ENCODE results near the gene CDK11A.

GRCh38 chr1:1680912-1681273 lies 43.3 kb downstream of the CDK11A start:
- TF ChIP-seq POLR2A (IDR thresholded peaks at IDR 0.05), result no peak
- TF ChIP-seq, protein P1, sequence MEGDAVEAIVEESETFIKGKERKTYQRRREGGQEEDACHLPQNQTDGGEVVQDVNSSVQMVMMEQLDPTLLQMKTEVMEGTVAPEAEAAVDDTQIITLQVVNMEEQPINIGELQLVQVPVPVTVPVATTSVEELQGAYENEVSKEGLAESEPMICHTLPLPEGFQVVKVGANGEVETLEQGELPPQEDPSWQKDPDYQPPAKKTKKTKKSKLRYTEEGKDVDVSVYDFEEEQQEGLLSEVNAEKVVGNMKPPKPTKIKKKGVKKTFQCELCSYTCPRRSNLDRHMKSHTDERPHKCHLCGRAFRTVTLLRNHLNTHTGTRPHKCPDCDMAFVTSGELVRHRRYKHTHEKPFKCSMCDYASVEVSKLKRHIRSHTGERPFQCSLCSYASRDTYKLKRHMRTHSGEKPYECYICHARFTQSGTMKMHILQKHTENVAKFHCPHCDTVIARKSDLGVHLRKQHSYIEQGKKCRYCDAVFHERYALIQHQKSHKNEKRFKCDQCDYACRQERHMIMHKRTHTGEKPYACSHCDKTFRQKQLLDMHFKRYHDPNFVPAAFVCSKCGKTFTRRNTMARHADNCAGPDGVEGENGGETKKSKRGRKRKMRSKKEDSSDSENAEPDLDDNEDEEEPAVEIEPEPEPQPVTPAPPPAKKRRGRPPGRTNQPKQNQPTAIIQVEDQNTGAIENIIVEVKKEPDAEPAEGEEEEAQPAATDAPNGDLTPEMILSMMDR (IDR thresholded peaks at IDR 0.05), result no peak

Data from vagina (tissue), 2 donors.